ENCODE results near the gene EBF3. TPM values are rescaled to one million over a fixed set of nuclear protein-coding genes. Genes with fewer than 3 reads are reported as not detected.

Gene EBF3
- total RNA-seq, 4 donors from 2014 or later: 5.5 to 10.4 (median 8.2) TPM

GRCh38 chr10:129972145-129972965 is 8.3 kb upstream of the EBF3 start:
- TF ChIP-seq CTCF (IDR thresholded peaks at IDR 0.05 in 4 of 5, conservative IDR thresholded peaks at IDR 0.05 in 1 of 5) (no peak), POLR2A (IDR thresholded peaks at IDR 0.05) (no peak)
- ATAC-seq (no peak), DNase-seq (no peak)
- Histone ChIP-seq H3K36me3 (no peaks in the 10 kb centered on the region), H3K4me1 (peaks cover 9 to 20% of the 10 kb centered on the region in 2 donors), H3K27ac (no peak overlapping the region), H3K27me3 (peaks cover 52 to 56% (median 54%) of the 10 kb centered on the region in 3 donors), H3K4me3 (peak overlapping the region in 3 of 4 donors; percentile 20 to 48 (median 32)), H3K9me3 (no peaks in the 10 kb centered on the region)
- in situ Hi-C loops (cut with MboI; ENCODE audit: low sequenced_read_pairs in 4 of 4): loop anchor here in 3 of 4 donors (10.0 to 25.0 kb wide), 2 partner anchors 935 to 938 kb away; no protein-coding TSS in a partner anchor
- intact Hi-C loops (cut with DNase I; ENCODE audit: low total_unique reads): no loop called here

DNA sequence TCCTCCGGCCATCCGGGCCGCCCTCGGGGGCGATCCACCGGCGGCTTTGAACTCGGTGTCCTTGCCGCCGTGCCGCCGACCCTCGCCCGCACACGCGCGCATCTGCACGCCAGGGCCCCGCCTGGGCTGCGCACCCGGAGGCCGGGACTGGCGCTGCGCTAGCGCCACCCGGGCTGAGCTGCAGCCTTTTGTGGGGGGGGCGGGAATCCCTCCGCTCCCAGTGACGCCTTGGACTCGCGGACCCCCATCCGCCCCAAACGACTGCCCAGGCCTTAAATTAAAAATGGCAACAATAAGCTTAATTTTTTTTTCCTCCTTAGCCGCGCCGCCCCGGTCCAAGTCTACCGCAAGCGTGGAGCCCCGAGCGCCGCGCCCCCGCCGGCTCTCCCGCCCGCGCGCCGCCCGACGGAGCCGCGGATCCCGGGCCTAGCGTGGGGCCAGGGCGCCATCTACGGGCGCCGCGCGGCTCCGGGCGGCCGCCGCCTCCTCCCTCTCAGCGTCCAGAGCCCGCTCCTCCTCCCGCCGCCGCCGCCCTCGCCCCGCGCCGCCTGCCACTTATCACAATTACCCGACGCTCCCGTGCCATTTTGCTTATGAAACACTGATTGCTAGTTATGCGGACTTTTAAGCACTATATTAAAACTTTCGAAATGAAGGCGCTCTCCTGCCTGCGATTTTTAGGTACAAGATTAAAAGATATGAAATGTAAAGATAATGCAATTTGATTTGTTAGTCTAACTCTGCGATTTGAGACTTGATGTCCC is 7.5 kb upstream of the EBF3 start:
- no peak overlapping the region for H3K27ac ChIP-seq
- in situ Hi-C loops (cut with MboI; ENCODE audit: low sequenced_read_pairs in 4 of 4): loop anchor here in 3 of 4 donors (10.0 to 25.0 kb wide), 2 partner anchors 934 to 937 kb away; no protein-coding TSS in a partner anchor
- no peak for DNase-seq
- peak; percentile 60 to 71 for ATAC-seq
- H3K27me3 ChIP-seq: peaks cover 59 to 64% (median 62%) of the 10 kb centered on the region in 3 donors
- H3K9me3 ChIP-seq: no peaks in the 10 kb centered on the region
- peak in 4 of 5 experiments; percentile 51 to 84 (median 56) for TF ChIP-seq CTCF (IDR thresholded peaks at IDR 0.05 in 4 of 5, conservative IDR thresholded peaks at IDR 0.05 in 1 of 5)
- TF ChIP-seq POLR2A (IDR thresholded peaks at IDR 0.05): no peak
- no peaks in the 10 kb centered on the region for H3K36me3 ChIP-seq
- intact Hi-C loops (cut with DNase I; ENCODE audit: low total_unique reads): loop anchor here (1.0 to 2.0 kb wide), 2 partner anchors 82 to 941 kb away; no protein-coding TSS in a partner anchor
- H3K4me1 ChIP-seq: peaks cover 9 to 20% of the 10 kb centered on the region in 2 donors
- H3K4me3 ChIP-seq: peak overlapping the region; percentile 40 to 60 (median 48)

GRCh38 chr10:129970465-129971364 is 6.6 kb upstream of the EBF3 start:
- Histone ChIP-seq H3K27ac (no peak overlapping the region), H3K4me1 (peaks cover 9 to 20% of the 10 kb centered on the region in 2 donors), H3K4me3 (peak overlapping the region; percentile 42 to 60 (median 48)), H3K36me3 (no peaks in the 10 kb centered on the region), H3K27me3 (peaks cover 68 to 72% (median 70%) of the 10 kb centered on the region in 3 donors), H3K9me3 (no peaks in the 10 kb centered on the region)
- no peak for ATAC-seq
- intact Hi-C loops (cut with DNase I; ENCODE audit: low total_unique reads): loop anchor here (1.0 to 2.0 kb wide), 2 partner anchors 81 to 940 kb away; no protein-coding TSS in a partner anchor
- in situ Hi-C loops (cut with MboI; ENCODE audit: low sequenced_read_pairs in 4 of 4): loop anchor here in 3 of 4 donors (10.0 to 25.0 kb wide), 2 partner anchors 933 to 936 kb away; no protein-coding TSS in a partner anchor
- no peak for DNase-seq
- TF ChIP-seq CTCF (IDR thresholded peaks at IDR 0.05 in 4 of 5, conservative IDR thresholded peaks at IDR 0.05 in 1 of 5): no peak
- TF ChIP-seq POLR2A (IDR thresholded peaks at IDR 0.05): no peak

Measured in gastrocnemius medialis (tissue), 4 donors.